Stimulated activated memory B cell treated with anti-CD40 and anti-IgM and Interleukin-4, amounts not matched to agents 10 μg/mL and 1 μg/mL and 100 μg/mL, for 72 hours (primary cell): ENCODE results near the gene TRNAU1AP.
"Not testable (repeated sequence)": the region's sequence is repeated elsewhere in the genome, so short reads cannot be mapped to it uniquely, and the experiment has no call there.

Experiments
- ATAC-seq: fragments of 150-1000 bp; cut with Tn5 transposase; 2 replicates; pipeline ENCODE4 v1.10.0; 2021
- H3K27ac Mint-ChIP-seq: one replicate; pipeline ENCODE4 v1.8.0; 2022; ENCODE audit warnings: mild to moderate bottlenecking, mixed read lengths
- H3K27me3 Mint-ChIP-seq: one replicate; pipeline ENCODE4 v1.8.0; 2022; ENCODE audit warnings: mixed read lengths
- H3K36me3 Mint-ChIP-seq: one replicate; pipeline ENCODE4 v1.8.0; 2022; ENCODE audit warnings: mixed read lengths
- H3K4me1 Mint-ChIP-seq: one replicate; pipeline ENCODE4 v1.8.0; 2022; ENCODE audit warnings: mixed read lengths
- H3K4me3 Mint-ChIP-seq: one replicate; pipeline ENCODE4 v1.8.0; 2022; ENCODE audit warnings: mild to moderate bottlenecking, moderate library complexity, mixed read lengths
- H3K9me3 Mint-ChIP-seq: one replicate; pipeline ENCODE4 v1.8.0; 2022; ENCODE audit warnings: mixed read lengths

TRNAU1AP gene

GRCh38 chr1:28579401-28579800 is 26.5 kb downstream of the TRNAU1AP start:
- Mint-ChIP-seq H3K9me3 (no peaks in the 10 kb centered on the region), H3K27me3 (no peaks in the 10 kb centered on the region), H3K27ac (peak overlapping the region; percentile 93), H3K36me3 (peaks cover 53% of the 10 kb centered on the region), H3K4me3 (peak overlapping the region; percentile 95), H3K4me1 (peaks cover 52% of the 10 kb centered on the region)
- ATAC-seq, result no peak

GRCh38 chr1:28580722-28581530 is 28.0 kb downstream of the TRNAU1AP start:
- H3K4me3 Mint-ChIP-seq, result peak overlapping the region; percentile 95
- H3K4me1 Mint-ChIP-seq, result peaks cover 53% of the 10 kb centered on the region
- no peaks in the 10 kb centered on the region for H3K9me3 Mint-ChIP-seq
- peak; percentile 65 for ATAC-seq
- peak overlapping the region; percentile 93 for H3K27ac Mint-ChIP-seq
- no peaks in the 10 kb centered on the region for H3K27me3 Mint-ChIP-seq
- H3K36me3 Mint-ChIP-seq, result peaks cover 44% of the 10 kb centered on the region

GRCh38 chr1:28581531-28582247 is 28.8 kb downstream of the TRNAU1AP start:
- Mint-ChIP-seq H3K9me3 (no peaks in the 10 kb centered on the region), H3K4me1 (peaks cover 58% of the 10 kb centered on the region), H3K27ac (peak overlapping the region; percentile 93), H3K36me3 (peaks cover 44% of the 10 kb centered on the region), H3K4me3 (peak overlapping the region; percentile 95), H3K27me3 (no peaks in the 10 kb centered on the region)
- peak; percentile 99 for ATAC-seq

- Mint-ChIP-seq H3K36me3 (peaks cover 39% of the 10 kb centered on the region), H3K9me3 (no peaks in the 10 kb centered on the region), H3K27ac (peak overlapping the region; percentile 93), H3K27me3 (no peaks in the 10 kb centered on the region), H3K4me3 (peak overlapping the region; percentile 95), H3K4me1 (peaks cover 61% of the 10 kb centered on the region)
- ATAC-seq, result no peak
Measured at GRCh38 chr1:28582248-28582615, 29.3 kb downstream of the TRNAU1AP start.

- H3K36me3 Mint-ChIP-seq, H3K4me3 Mint-ChIP-seq, H3K27me3 Mint-ChIP-seq, H3K9me3 Mint-ChIP-seq, ATAC-seq: not testable (repeated sequence)
- H3K27ac Mint-ChIP-seq, result peak overlapping the region; percentile 11
- peaks cover 29% of the 10 kb centered on the region for H3K4me1 Mint-ChIP-seq
Measured at GRCh38 chr1:28586585-28587391, 33.9 kb downstream of the TRNAU1AP start.

GRCh38 chr1:28591708-28592320 is 38.9 kb downstream of the TRNAU1AP start, which contains the start of gene RAB42:
TSS of gene RAB42 (plus strand) at chr1:28592265. CDS start at chr1:28592512, 247 bp downstream.
- Mint-ChIP-seq H3K27me3 (peaks cover 13% of the 10 kb centered on the region), H3K9me3 (no peaks in the 10 kb centered on the region), H3K36me3 (peaks cover 6% of the 10 kb centered on the region), H3K27ac (peak within 1 kb of the TSS; percentile 66), H3K4me3 (peak within 1 kb of the TSS; percentile 86), H3K4me1 (peaks cover 12% of the 10 kb centered on the region)
- ATAC-seq, result peak; percentile 61

GRCh38 chr1:28592321-28593071 is 39.6 kb downstream of the TRNAU1AP start:
- ATAC-seq, result peak; percentile 70
- peaks cover 6% of the 10 kb centered on the region for H3K36me3 Mint-ChIP-seq
- peak overlapping the region; percentile 86 for H3K4me3 Mint-ChIP-seq
- H3K9me3 Mint-ChIP-seq, result no peaks in the 10 kb centered on the region
- peaks cover 6% of the 10 kb centered on the region for H3K4me1 Mint-ChIP-seq
- H3K27me3 Mint-ChIP-seq, result peaks cover 13% of the 10 kb centered on the region
- peak overlapping the region; percentile 66 for H3K27ac Mint-ChIP-seq

- H3K4me3 Mint-ChIP-seq, H3K9me3 Mint-ChIP-seq, H3K4me1 Mint-ChIP-seq, H3K36me3 Mint-ChIP-seq, ATAC-seq, H3K27ac Mint-ChIP-seq: not testable (repeated sequence)
- peaks cover 13% of the 10 kb centered on the region for H3K27me3 Mint-ChIP-seq
Measured at GRCh38 chr1:28593988-28594356, 41.1 kb downstream of the TRNAU1AP start.

GRCh38 chr1:28594686-28595411 is 42.0 kb downstream of the TRNAU1AP start:
- not testable (repeated sequence) for H3K27ac Mint-ChIP-seq, H3K4me1 Mint-ChIP-seq, H3K4me3 Mint-ChIP-seq, H3K36me3 Mint-ChIP-seq, ATAC-seq, H3K9me3 Mint-ChIP-seq
- peaks cover 13% of the 10 kb centered on the region for H3K27me3 Mint-ChIP-seq

GRCh38 chr1:28595412-28596191 is 42.7 kb downstream of the TRNAU1AP start:
- Mint-ChIP-seq H3K4me1 (peaks cover 6% of the 10 kb centered on the region), H3K27me3 (peaks cover 13% of the 10 kb centered on the region), H3K36me3 (peaks cover 12% of the 10 kb centered on the region), H3K27ac (no peak overlapping the region), H3K4me3 (no peak overlapping the region), H3K9me3 (no peaks in the 10 kb centered on the region)
- ATAC-seq, result no peak

- not testable (repeated sequence) for H3K4me3 Mint-ChIP-seq, ATAC-seq, H3K27ac Mint-ChIP-seq, H3K9me3 Mint-ChIP-seq, H3K4me1 Mint-ChIP-seq
- Mint-ChIP-seq H3K27me3 (peaks cover 13% of the 10 kb centered on the region), H3K36me3 (peaks cover 13% of the 10 kb centered on the region)
Measured at GRCh38 chr1:28596276-28596675, 43.4 kb downstream of the TRNAU1AP start.

- peaks cover 26% of the 10 kb centered on the region for H3K36me3 Mint-ChIP-seq
- no peak for ATAC-seq
- no peaks in the 10 kb centered on the region for H3K4me1 Mint-ChIP-seq
Measured at GRCh38 chr1:28601696-28602095, 48.8 kb downstream of the TRNAU1AP start.

More at GRCh38 chr1:28601696-28602095, 48.8 kb downstream of the TRNAU1AP start:
- H3K9me3 Mint-ChIP-seq, result no peaks in the 10 kb centered on the region
- H3K27me3 Mint-ChIP-seq, result no peaks in the 10 kb centered on the region
- H3K27ac Mint-ChIP-seq, result no peak overlapping the region
- H3K4me3 Mint-ChIP-seq, result no peak overlapping the region
